LoVo (cell line): ENCODE results near the gene FOXR1.
A peak's percentile ranks its signal among the peaks of the same experiment; 100 is the strongest.
"Not testable (repeated sequence)": the region's sequence is repeated elsewhere in the genome, so short reads cannot be mapped to it uniquely, and the experiment has no call there.

Experiments used
- DNase-seq: peaks from one replicate; pipeline ENCODE4 v3.0.0-alpha.2; 2016; ENCODE audit warnings: low spot score

Gene FOXR1

GRCh38 chr11:118997627-118998387 lies 26.2 kb downstream of the FOXR1 start, which contains the start of gene CENATAC:
Gene CENATAC (plus strand): TSS chr11:118998138. CDS start chr11:118998198, 60 bp downstream.
- DNase-seq: peak; percentile 95

- no peak for DNase-seq
Observed at GRCh38 chr11:118998388-118998717, 26.8 kb downstream of the FOXR1 start.

- DNase-seq: peak; percentile 84
Observed at GRCh38 chr11:118998822-118999221, 27.3 kb downstream of the FOXR1 start.

GRCh38 chr11:119000906-119001305 lies 29.3 kb downstream of the FOXR1 start:
- no peak for DNase-seq

GRCh38 chr11:119006656-119007055 lies 35.1 kb downstream of the FOXR1 start:
- no peak for DNase-seq

- no peak for DNase-seq
Observed at GRCh38 chr11:119011476-119012053, 40.0 kb downstream of the FOXR1 start.

GRCh38 chr11:119012629-119013170 lies 41.1 kb downstream of the FOXR1 start:
- no peak for DNase-seq

- DNase-seq: no peak
Observed at GRCh38 chr11:119014209-119014924, 42.8 kb downstream of the FOXR1 start.

- peak; percentile 30 for DNase-seq
Observed at GRCh38 chr11:119015054-119015611, 43.6 kb downstream of the FOXR1 start.

GRCh38 chr11:119016216-119017009 lies 44.9 kb downstream of the FOXR1 start:
- no peak for DNase-seq

GRCh38 chr11:119017377-119017776 lies 45.8 kb downstream of the FOXR1 start:
- not testable (repeated sequence) for DNase-seq

GRCh38 chr11:119018074-119018938 lies 46.7 kb downstream of the FOXR1 start, which contains the start of the genes RPS25 and TRAPPC4:
Gene RPS25 (minus strand): TSS chr11:119018343. CDS start chr11:119018284, 59 bp downstream.
Gene TRAPPC4 (plus strand): TSS chr11:119018766. CDS start chr11:119018796, 30 bp downstream.
- DNase-seq: peak; percentile 98

GRCh38 chr11:119019996-119020395 lies 48.4 kb downstream of the FOXR1 start:
- no peak for DNase-seq

- no peak for DNase-seq
Observed at GRCh38 chr11:119021631-119022030, 50.1 kb downstream of the FOXR1 start.

- DNase-seq: peak; percentile 14
Observed at GRCh38 chr11:119023741-119024140, 52.2 kb downstream of the FOXR1 start.

- no peak for DNase-seq
Observed at GRCh38 chr11:119024430-119025098, 53.0 kb downstream of the FOXR1 start.

GRCh38 chr11:119025099-119025473 lies 53.5 kb downstream of the FOXR1 start:
- no peak for DNase-seq

GRCh38 chr11:119025541-119025940 lies 54.0 kb downstream of the FOXR1 start:
- DNase-seq: no peak

GRCh38 chr11:119025978-119026766 lies 54.6 kb downstream of the FOXR1 start:
- DNase-seq: no peak
